Cortex of kidney (tissue), 1 donor: ENCODE data around the gene RPA3.

Source experiments
- DNase-seq: peaks from one replicate; lab custom pipeline; 2025; lab: John Stamatoyannopoulos, UW

The RPA3 gene

DNA sequence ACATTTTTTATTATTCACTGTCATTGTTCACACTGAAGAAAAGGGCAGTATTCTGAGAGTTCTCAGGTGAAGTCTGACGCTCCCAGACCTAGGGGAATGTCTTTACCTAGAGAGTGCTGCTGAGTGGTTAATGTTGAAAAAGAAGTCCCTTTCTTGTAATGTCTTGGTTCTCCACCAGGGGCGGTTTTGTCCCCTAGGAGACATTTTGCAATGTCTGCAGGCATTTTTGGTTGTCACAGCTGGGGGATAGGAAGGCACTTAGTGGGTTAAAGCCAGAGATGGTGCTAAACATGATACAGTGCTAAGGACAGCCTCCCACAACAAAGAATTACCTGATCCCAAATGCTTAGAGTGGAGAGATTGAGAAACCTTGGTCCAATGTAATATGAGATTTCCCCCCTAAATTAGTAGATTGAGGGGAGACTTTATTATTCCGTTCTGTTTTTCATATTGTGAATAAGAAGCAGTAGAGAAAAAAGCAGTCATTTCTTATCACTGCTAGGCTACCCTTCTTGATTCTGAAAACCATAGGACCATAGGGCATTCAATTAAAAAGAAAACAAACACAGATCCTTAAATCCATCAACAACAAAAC, 64.7 kb downstream of the RPA3 start:
- no peak for DNase-seq

DNA sequence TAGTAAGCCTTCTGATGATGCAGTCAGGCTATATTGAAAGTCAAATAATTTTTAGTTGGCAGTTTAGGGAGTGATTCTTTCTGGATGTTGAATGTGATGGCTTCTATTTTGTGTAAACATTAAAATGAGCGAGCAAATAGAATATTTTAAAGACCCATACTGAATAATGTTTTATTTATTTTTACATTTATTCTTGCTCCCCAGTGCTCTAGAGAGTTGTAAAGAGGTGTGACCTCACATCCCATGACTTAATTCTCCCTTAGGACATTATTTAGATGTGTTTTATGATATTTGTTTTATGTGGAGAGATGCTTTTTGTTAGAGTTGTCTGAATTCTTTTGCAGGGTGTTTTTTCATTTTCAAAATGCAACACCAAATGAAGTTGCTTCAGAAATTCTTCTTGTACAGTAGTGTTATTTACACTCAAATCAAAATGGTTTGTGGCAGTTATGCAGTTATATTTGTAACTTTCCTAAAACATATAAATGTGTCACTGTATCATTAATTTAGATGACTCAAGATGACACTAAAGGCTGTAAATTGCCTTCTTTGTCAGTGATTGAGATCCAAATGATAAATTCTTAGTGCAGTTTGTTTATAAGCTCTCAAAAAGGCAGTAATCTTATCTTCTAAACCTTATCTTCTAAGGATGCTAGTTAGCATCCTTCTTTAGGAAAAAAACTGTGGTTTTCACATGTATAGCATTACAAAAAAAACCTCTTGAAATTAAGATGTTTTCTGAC, 65.4 kb downstream of the RPA3 start:
- DNase-seq: no peak

DNA sequence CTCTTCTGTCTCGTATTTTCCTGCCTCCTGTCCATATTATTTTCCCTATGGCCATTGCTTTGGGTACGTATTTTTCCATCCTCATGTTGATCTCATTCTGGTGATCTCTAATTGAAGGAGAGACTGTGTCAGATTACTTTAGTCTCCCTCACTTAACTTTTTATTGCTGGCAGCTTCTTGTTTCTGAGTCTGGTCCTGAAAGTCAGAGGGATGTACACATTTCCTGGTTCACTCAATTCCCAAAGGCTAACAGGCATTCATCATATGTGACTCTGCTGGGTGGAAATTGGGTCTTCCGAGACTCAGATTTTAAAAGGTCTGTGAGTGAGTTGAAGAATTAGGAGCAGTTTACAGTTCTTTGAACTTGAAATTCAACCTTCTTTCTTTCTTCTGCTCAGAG, 66.9 kb downstream of the RPA3 start:
- no peak for DNase-seq

DNA sequence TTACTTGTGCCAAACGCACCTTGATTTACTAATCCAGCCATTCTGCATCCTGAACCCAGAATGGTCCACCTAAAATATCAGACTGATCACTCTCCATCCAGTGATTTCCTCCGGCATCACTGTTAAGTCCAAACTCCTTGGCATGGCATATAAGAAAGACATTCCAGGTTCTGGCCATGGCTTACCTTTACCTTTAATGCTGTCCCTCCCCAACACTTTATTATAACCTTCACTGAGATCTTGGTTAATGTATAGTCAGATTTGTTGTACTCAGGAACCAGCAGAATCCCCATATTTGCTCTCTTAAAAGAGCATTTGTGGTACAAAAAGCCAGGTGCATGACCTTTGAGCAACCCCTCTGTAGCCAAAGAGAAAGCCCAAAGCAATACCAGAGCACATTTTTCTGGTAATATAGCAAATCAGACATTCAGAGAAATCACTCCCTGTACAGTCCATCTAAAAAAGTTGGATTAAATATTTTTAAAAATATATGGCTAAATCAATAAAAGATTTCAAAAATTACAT, 67.7 kb downstream of the RPA3 start:
- DNase-seq: no peak

DNA sequence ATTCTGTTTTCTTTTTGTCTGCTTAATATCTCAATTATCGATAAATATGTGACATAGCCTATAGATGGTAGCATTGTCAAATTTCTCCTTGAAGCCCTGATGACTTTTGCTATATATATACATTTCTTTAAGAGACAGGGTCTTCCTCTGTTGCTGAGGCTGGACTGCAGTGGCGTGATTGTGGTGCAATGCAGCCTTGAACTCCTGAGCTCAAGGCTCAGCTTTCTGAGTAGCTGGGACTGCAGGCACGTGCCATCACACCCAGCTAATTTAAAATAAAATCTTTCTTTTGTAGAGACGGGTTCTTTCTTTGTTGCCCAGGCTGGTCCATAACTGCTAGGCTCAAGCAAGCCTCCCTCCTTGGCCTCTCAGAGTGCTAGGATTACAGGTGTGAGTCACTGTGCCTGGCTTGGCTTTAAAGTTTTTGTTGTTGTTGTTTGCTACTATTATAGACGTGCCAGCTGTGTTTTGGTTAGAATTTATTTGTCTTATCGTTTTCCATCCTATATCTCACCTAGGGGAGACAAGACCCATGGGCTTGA, 70.8 kb downstream of the RPA3 start:
- DNase-seq: no peak

DNA sequence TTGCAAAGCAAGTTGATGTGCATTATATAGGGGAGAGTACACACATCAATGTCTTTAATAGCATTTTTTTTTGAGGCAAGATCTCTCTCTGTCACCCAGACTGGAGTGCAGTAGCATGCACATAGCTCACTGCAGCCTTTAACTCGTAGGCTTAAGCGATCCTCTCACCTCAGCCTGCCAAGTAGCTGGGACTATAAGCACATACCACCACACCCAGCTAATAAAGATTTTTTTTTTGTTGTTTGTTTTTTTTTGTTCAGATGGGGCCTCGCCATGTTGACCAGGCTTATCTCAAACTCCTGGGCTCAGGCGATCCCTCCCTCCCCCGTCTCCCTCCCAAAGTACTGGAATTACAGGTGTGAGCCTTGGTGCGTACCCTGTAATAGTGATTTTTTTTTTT, 76.3 kb downstream of the RPA3 start:
- DNase-seq: no peak

DNA sequence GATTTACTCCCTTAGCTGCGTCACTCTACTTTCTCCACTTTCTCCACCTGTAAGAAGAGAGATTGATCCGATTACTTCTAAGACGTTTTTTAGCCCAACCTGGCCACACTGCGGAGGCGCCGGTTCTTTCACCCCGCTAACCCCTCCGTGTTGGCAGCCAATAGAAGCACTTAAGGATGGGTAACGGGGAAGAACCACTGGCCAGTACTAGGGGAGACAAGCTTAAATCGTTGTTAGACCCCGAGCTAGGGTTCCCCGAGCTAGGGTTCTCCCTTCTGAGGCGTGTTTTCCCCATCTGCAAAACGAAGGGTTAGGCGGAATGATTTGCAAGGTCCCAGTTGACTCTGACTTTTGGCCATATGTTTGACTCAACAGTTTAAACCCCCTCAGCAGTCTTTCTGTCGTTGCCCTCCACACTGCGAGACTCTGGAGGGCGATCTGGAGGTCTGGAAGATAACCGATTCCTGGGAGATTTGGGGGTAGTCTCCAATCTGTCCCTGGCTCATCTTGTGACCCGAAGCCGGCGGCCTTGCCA, 77.2 kb downstream of the RPA3 start:
- DNase-seq: no peak

DNA sequence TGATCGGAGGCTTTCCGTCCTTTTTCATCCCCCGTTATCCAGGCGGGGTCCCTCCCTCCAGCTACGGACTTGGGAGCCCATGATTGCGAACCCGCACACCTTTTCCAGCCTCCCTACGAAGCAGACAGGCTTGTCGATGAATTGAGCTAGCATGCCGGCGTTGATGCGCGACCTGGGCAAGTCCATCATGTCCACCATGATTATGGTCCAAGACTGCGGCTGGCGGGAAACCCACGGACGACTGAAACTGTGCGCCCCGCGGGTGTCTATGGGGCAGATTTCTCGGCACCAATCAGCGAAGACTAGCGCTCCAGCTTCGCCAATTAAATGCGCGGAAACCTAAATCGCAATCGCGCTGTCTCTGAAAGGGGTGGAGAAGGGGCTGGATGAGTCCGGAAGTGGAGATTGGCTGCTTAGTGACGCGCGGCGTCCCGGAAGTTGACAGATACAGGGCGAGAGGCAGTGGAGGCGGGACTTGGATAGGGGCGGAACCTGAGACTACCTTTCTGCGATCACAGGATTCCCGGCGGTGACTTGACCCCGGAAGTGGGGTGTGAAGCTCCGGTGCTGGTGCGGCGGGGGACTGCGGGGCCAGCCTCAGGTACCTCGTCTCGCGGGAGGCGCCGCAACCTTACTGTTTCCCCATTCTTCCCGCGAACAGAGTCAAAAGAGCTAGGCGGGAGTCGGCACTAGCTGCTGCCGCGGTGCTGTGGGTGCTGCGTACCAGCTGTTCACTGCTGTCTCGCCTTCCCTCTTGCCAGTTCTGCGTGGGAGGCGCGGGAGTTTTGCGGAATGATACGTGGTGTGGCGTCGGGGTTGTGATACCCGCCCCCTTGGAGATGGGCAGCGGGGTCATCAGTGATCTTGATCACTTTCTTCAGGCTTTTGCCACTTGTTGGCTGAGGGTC, 77.9 kb downstream of the RPA3 start, which contains the start of gene UMAD1:
Gene UMAD1 (plus strand): TSS at position 532 of the 908 bp plus-strand sequence. CDS start 32,620 bp downstream, outside the sequence.
- peak; percentile 94 for DNase-seq

DNA sequence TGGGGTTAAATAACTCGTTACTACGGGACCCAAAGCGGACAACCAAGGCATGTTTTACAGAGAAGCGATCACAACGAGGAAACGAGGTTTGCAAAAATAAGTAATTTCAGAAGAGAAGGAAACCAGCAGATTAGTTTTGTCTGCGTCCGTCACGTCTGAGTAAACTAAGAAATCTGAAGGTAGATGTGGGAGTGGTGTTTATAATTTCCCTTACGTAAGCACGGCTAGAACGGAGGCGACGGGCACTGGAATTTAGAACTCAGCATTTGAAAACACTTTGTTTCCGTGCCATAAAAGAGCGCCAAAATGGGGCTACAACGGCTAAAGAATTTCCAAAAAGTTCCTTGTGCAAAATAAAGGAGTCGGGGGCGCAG, 78.6 kb downstream of the RPA3 start:
- DNase-seq: no peak

DNA sequence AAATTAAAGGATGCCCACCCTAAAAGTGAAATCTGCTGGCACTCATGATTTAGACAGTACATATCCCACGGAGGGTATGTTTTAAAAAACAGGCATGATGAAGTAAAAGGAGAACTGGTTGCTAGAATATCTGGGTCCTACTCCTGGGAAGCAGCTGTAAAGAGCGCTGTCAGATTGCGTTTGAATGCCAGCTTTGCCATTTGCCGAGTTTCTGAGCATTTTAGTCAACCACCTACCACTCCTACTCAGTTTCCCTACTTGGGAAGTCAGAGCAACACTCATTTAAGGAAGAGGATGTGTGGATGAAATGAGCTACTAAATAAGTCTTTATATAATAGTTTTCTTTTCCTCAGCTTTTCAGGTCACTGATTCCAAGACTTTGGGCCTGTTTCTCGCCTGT, 79.0 kb downstream of the RPA3 start:
- no peak for DNase-seq

DNA sequence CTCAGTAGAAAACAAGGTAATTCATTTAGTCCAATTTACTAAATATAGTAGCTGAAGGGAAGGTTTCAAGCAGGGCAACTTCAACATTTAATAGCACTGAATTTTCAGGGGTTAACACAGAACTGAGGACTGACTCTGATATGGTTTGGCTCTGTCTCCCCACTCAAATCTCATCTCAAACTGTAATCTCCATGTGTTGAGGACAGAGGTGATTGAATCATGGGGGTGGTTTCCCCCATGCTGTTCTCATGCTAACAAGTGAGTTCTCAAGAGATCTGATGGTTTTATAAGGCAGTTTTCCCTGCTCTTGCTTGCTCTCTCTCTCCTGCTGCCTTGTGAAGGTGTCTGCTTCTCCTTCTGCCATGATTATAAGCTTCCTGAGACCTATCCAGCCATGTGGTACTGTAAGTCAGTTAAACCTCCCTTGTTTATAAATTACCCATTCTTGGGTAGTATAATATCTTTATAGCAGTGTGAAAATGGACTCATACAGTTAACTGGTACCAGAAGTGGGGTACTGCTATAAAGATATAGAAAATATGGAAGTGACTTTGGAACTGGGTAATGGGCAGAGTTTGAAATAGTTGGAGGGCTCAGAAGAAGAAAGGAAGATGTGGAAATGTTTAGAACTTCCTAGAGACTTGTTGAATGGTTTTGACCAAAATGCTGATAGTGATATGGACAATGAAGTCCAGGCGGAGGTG, 87.6 kb downstream of the RPA3 start:
- no peak for DNase-seq

DNA sequence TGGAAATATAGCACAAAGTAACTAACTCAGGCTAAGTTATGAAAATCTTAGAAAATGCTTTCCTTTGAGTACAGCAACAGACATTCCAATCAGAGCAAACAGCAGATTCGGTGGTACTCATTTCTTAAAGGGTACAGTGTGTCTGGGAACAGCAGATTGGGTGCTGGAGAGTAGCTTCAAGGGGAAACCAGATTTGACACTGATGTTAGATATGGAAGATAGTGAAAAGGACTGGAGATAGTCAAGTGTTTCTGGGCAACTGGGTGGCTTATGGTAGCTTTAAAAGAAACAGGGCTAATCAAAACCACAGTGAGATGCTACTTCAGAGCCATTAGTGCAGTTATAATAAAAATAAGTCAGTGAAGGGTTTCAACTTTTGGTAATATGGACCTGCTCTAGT, 89.9 kb downstream of the RPA3 start:
- DNase-seq: no peak

DNA sequence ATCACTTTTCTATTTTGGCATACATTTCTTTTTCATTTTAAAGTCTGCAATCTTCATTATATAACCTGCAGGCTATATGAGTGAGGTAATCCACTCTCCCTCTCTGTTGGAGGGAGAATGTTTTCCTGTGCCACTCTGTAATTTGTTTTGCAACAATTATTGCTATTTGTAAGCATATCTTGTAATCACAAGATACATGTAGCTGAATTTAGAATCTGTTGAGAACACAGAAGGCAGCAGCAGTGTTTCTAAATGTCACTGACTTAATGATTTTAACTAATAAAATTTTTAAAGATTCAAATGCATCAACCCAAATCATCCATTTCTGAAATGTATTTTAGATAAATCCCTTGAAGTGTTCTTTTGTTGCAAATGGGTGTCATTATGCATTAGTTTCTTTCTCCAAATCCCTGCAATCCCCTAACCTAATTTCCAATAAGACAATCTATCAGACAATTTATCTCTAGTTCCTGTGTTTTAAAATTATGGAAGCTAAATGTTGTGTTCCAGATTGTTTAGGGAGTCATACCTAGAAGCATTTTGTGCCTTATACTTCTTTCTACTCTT, 97.7 kb downstream of the RPA3 start:
- no peak for DNase-seq

DNA sequence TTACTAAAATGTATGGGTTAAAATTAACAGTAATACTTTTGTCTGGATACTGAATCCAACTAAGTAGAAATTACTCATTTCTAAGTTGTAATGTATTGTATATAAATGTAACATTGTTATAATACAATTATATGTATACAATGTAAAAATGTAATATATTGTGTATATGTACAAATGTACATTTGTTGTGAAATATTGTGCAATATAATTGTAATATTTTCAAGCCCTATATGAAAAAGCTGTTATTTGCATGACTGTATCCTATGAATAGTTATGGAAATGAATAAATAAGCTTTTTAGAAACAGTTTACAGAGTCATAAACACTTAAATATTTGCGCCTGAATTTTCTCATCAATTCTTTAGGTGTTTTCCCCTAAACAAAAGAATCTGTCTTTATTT, 98.2 kb downstream of the RPA3 start:
- DNase-seq: no peak

DNA sequence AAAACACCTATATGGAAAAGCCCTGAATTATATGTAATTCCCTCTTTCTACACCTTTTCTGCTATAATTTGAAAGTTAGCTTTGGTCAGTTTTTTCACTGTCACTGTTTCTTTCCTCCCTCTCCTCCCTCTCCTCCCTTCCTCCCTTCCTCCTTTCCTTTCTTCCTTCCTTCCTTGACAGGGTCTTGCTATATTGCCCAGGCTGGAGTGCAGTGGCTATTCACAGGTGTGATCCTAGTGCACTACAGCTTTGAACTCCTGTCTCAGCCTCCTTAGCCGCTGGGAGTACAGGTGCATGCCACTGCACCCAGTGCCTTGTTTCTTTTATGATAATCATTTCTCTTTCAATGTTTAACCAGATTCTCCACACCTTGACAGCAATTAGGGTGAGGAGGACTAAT, 100.0 kb downstream of the RPA3 start:
- DNase-seq: no peak

DNA sequence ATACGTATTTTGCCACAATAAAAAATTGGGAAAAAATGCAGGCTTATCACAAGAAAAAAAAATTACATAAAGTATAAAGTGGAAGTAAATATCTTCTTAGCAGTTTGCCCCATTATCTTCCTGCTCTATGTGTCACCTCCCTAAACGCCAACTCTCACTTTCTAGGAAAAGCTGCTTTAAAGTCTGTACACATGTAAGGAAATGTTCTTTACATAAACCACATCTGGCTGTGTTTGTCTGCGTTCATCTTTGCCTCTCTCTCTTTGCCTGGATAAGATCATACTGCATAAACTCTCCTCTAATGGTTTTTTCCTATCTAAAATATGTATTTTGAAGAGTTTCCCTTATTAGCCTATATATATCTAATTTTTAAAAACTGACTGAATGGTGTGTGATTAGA, 100.9 kb downstream of the RPA3 start:
- no peak for DNase-seq

DNA sequence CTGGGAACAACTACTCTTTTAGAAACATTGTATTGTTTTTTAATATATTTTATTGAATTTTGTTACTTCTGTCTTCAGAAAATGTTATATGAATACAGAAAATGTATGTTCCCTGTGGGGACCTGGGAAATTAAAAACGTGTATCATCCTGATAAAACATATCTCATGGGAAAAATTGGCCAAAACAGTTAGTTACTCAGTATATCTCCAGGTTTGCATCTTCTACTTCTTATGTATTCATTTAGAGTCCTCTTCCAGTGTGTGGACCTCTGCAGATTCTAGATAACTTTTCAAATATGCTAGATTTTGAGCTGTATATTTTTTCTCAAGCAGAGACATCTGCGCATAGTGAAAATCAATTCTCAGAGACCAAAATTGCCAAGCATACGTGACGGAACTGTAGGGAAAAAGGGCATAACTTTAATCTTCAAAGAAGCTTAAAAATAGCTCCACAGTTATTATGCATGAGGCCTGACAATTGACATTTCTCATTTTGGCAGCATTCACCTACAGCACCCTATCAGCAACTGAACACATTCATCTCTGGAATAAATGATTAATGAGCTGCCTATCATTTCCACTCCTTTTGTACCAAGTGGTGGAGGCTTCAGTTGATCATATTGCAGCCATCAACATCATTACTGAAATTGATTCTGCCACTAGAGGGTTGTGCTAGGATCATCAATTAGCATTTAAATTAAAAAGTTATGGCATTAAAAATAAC, 104.2 kb downstream of the RPA3 start:
- DNase-seq: no peak

DNA sequence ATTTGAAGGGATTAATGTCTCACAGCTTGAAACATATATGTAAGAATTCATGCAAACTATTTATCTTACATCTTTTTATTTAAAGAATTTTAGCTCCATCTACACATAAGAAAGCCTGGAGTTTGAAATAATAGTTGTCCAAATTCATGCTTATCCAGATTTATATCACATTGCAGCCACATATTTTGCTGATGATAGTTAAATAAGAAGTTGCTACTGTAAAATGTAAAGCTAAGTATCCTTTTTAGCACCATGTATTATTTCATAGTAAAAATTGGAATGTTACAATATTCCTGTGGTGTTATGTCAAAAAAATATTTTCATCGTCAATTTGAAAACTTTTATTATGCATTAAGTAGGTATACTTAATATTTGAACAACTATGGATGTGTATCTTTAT, 105.2 kb downstream of the RPA3 start:
- no peak for DNase-seq

DNA sequence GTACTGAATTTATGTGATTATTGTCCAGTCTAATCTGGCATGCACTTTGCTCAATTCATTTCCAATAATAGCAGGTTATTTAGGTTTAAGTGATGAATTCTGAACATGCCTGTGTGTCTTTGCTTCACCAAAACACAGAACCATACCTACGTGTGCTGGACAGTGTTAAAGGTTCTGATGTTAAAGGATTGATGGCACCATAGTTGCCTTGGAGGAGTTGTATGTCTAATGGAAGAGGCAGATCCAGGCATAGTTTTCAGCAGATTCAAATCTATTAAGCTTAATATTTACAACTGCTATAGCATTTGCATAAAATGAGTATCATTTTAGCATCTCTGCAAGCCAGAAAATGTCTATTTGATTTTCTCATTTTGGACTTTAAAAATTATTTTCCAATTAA, 105.9 kb downstream of the RPA3 start:
- DNase-seq: no peak

DNA sequence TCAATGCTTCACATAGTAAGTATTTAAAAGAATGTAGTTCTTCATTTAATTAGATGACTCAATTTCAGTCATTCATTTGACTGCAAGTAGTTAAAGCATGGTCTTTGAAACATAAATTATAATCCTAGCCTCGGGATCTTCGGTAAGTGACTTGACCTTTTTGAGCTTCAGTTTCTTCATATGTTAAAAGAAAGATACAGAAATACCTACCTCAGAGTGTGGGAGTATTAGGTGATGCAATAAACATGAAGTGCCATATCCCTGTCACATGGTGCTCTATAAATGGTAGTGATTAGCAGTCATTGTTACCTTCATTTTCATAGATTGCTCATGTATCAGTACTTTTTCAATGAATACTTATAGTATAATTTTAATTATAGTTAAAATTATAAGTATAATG, 109.1 kb downstream of the RPA3 start:
- no peak for DNase-seq
